ENCODE measurements around the gene MYO16.

MYO16 gene

GRCh38 chr13:108915095-108915633, 285.8 kb downstream of the MYO16 start:
- TF ChIP-seq, protein P1, sequence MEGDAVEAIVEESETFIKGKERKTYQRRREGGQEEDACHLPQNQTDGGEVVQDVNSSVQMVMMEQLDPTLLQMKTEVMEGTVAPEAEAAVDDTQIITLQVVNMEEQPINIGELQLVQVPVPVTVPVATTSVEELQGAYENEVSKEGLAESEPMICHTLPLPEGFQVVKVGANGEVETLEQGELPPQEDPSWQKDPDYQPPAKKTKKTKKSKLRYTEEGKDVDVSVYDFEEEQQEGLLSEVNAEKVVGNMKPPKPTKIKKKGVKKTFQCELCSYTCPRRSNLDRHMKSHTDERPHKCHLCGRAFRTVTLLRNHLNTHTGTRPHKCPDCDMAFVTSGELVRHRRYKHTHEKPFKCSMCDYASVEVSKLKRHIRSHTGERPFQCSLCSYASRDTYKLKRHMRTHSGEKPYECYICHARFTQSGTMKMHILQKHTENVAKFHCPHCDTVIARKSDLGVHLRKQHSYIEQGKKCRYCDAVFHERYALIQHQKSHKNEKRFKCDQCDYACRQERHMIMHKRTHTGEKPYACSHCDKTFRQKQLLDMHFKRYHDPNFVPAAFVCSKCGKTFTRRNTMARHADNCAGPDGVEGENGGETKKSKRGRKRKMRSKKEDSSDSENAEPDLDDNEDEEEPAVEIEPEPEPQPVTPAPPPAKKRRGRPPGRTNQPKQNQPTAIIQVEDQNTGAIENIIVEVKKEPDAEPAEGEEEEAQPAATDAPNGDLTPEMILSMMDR (IDR thresholded peaks at IDR 0.05; ENCODE audit: borderline replicate concordance, control extremely low read depth, extremely low read depth, insufficient read depth, missing control alignments), result peak; percentile 41
- no peak for DNase-seq (ENCODE audit: low spot score)
- in situ Hi-C loops (cut with MboI; ENCODE audit: low sequenced_read_pairs, unreplicated experiment), result no loop called here

DNA sequence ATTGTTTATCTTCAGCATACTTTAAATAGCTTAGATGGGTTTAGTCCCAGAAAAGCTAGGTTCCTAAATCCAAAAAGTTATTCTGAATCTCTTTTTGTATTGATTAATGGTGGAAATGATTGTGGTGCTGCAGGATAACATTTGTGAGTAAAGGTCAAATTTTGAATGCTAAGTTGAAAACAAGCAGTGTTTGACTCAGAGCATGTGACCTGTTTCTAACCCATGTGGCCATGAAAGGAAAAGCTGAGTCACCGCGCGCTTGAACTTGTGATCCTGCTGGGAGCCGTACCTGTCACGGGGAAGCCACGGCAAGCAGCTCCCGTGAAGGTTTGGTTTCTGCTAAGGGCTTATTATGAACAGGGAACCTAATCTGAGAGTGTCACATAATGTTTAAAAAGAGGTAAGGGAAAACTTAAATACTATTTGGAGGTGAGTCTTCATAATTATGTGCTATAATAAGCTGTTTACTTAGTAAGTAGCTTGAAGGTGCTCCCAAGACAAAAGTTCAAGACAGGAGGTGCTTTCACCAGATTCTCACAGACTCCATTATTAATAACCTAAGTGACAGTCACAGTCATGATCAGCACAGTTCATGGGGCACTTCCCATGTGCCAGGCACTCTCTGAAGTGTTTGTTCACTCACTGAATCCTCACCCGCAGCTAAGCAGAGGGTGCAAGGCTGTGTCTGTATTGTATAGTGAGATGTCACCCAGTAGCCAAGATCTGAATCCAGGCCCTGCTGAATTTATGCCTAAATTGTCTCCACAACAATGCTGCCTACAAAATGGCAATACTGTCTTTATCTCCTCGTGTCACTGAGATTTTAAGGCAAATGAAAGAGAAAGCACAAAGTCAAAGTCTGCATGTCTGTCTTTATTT, 286.5 kb downstream of the MYO16 start:
- TF ChIP-seq, protein P1 (IDR thresholded peaks at IDR 0.05; ENCODE audit: borderline replicate concordance, control extremely low read depth, extremely low read depth, insufficient read depth, missing control alignments), result no peak
- in situ Hi-C loops (cut with MboI; ENCODE audit: low sequenced_read_pairs, unreplicated experiment), result no loop called here
- peak; percentile 59 for DNase-seq (ENCODE audit: low spot score)

- TF ChIP-seq, protein P1 (IDR thresholded peaks at IDR 0.05; ENCODE audit: borderline replicate concordance, control extremely low read depth, extremely low read depth, insufficient read depth, missing control alignments), result no peak
- in situ Hi-C loops (cut with MboI; ENCODE audit: low sequenced_read_pairs, unreplicated experiment), result no loop called here
- no peak for DNase-seq (ENCODE audit: low spot score)
Observed at GRCh38 chr13:108917581-108917980, 288.2 kb downstream of the MYO16 start.

DNA sequence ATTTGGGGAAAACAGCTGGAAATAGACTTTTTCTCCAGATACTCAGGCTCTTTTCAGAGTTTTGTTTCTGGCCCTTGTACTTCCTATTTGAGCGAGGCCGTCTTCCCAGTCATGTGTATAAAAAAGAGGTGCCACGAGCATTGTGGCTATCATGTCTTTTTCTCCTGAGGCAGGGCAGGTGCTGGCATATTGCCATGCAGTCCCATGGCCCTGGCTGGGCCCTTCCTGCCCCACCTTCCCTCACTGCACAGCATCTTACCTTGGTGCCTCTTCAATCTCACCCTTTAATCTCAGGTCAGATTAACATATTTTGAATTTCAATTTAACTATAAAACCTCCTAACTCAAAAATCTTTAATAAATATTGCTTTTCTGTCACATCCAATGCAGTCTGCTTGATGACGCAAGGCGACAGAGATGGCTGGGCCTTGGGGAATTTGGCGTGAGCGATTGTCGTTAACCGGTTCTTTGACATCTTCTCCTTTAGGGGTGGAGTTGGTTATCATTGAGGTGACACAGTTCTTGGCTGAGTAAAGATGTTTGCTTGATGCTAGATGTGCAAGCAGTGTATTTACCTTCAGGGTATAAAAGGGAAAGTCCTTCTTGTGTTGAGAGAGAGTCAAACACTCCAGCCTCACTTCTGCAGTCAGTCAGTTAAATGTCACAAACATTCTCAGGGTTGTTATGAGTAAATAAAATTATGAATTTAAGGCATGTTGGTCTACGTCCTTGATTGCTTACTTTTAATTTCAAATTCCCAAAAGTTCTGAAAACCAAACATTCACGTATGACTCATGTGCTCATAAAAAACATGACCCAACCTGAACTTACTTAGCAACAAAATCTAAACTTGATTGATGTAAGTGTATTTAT, 289.9 kb downstream of the MYO16 start:
- in situ Hi-C loops (cut with MboI; ENCODE audit: low sequenced_read_pairs, unreplicated experiment), result no loop called here
- TF ChIP-seq, protein P1 (IDR thresholded peaks at IDR 0.05; ENCODE audit: borderline replicate concordance, control extremely low read depth, extremely low read depth, insufficient read depth, missing control alignments), result no peak
- DNase-seq (ENCODE audit: low spot score), result no peak

GRCh38 chr13:108920137-108920536, 290.7 kb downstream of the MYO16 start:
- in situ Hi-C loops (cut with MboI; ENCODE audit: low sequenced_read_pairs, unreplicated experiment), result no loop called here
- DNase-seq (ENCODE audit: low spot score), result no peak

GRCh38 chr13:108921238-108921637, 291.8 kb downstream of the MYO16 start:
- in situ Hi-C loops (cut with MboI; ENCODE audit: low sequenced_read_pairs, unreplicated experiment), result no loop called here
- TF ChIP-seq, protein P1 (IDR thresholded peaks at IDR 0.05; ENCODE audit: borderline replicate concordance, control extremely low read depth, extremely low read depth, insufficient read depth, missing control alignments), result no peak
- DNase-seq (ENCODE audit: low spot score), result no peak

More at GRCh38 chr13:108920137-108920536, 290.7 kb downstream of the MYO16 start:
- TF ChIP-seq, protein P1 (IDR thresholded peaks at IDR 0.05; ENCODE audit: borderline replicate concordance, control extremely low read depth, extremely low read depth, insufficient read depth, missing control alignments), result no peak

All from GM13976 (cell line).